A673 (cell line): ENCODE data around the gene IMMP2L.

Experiments used
- CTCF ChIP-seq: fragments of 300-800, 200-600 bp; sonication (generic); conservative IDR thresholded peaks from 2 replicates; pipeline ENCODE4 v1.5.1; 2017; ENCODE audit warnings: low read depth, mild to moderate bottlenecking, antibody characterized with exemption, low read length, moderate library complexity, mixed read lengths
- EZH2 ChIP-seq: fragments of 200-600 bp; sonication (generic); IDR thresholded peaks from 2 replicates; pipeline ENCODE4 v1.6.1; 2017; ENCODE audit warnings: borderline replicate concordance, low read depth, mild to moderate bottlenecking, mixed read lengths, antibody characterized with exemption, low read length; ENCODE audit not compliant: poor library complexity, severe bottlenecking

- TF ChIP-seq CTCF, result no peak
- TF ChIP-seq EZH2, result no peak
Measured at GRCh38 chr7:110626414-110626813, 935.9 kb downstream of the IMMP2L start.
